GM18505 (cell line): Measurements from ENCODE around the gene TRPM8.

Experiments used
- ATAC-seq: cut with Tn5 transposase; IDR thresholded peaks from one replicate; pipeline ENCODE4 v1.9.1; 2021; ENCODE audit not compliant: unreplicated experiment
- POLR2A ChIP-seq: IDR thresholded peaks from 4 replicates; pipeline ENCODE4 v1.6.1; 2011; ENCODE audit warnings: borderline replicate concordance; ENCODE audit not compliant: insufficient read depth, insufficient read length; ENCODE audit errors: extremely low read depth

TRPM8 gene

DNA sequence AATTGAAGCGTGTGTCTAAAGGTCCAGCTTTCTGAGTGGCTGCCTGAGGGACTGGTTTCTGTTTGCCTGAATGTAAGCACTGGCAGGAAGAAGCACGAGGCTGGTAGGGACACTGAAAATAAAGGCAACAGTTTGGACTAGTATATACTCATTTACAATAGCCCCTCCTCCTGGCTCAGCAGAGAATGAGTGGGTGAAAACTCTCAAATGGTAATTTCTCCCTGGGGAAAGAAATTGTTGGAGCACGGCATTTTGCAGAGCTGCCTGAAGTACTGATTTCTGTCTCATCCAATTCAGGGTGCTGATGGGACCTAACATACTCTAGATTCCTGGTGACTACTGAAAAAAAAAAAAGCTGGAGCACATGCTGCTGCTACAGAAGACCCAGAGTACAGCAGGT, 116.0 kb downstream of the TRPM8 start:
- no peak for ATAC-seq
- TF ChIP-seq POLR2A = no peak

- TF ChIP-seq POLR2A = no peak
- no peak for ATAC-seq
These were observed 116.7 kb downstream of the TRPM8 start for GRCh38 chr2:234033885-234034284.

- no peak for TF ChIP-seq POLR2A
- ATAC-seq = no peak
These were observed 121.1 kb downstream of the TRPM8 start for GRCh38 chr2:234038076-234038802.

- ATAC-seq = no peak
- no peak for TF ChIP-seq POLR2A
These were observed 127.0 kb downstream of the TRPM8 start for GRCh38 chr2:234044157-234044556.

DNA sequence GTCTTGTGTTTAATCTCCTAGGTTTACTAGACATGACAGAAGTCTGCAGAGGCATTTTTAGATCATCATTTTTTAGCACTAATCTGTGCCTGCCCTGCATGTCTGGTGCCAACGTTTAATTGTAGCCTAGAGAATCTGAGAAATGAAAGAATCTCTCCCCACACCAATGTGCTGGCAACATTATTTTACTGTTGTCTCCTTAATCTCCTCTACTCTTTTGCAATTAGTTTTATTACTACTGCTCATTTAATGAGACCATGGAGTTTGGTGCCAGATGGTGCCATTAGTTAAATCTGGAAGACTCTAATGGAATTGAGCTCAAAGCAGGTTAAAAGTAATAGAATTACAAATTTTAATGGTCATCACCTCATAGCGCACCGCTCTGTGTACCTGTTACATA, 129.3 kb downstream of the TRPM8 start:
- TF ChIP-seq POLR2A = no peak
- ATAC-seq = no peak

DNA sequence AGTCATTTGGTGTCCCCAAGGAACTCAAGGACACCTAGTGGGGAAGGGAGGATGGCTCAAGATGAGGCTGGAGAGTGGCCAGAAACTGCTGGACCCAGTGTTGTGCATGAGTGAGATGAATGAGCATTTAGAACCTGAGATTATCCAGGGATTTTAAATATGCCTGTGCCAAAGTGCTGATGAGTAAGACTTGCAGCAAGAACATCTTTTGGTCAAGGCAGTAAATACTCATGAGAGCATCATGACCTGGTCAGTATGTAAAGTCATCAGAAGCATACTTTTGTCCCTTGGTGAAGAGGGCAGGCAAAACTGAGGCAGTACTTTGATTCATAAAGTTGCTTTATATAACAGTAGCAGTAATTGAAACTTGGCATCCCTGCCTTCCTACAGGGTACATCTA, 130.2 kb downstream of the TRPM8 start:
- TF ChIP-seq POLR2A = no peak
- no peak for ATAC-seq

- no peak for TF ChIP-seq POLR2A
- ATAC-seq = no peak
These were observed 130.9 kb downstream of the TRPM8 start for GRCh38 chr2:234048049-234048448.

DNA sequence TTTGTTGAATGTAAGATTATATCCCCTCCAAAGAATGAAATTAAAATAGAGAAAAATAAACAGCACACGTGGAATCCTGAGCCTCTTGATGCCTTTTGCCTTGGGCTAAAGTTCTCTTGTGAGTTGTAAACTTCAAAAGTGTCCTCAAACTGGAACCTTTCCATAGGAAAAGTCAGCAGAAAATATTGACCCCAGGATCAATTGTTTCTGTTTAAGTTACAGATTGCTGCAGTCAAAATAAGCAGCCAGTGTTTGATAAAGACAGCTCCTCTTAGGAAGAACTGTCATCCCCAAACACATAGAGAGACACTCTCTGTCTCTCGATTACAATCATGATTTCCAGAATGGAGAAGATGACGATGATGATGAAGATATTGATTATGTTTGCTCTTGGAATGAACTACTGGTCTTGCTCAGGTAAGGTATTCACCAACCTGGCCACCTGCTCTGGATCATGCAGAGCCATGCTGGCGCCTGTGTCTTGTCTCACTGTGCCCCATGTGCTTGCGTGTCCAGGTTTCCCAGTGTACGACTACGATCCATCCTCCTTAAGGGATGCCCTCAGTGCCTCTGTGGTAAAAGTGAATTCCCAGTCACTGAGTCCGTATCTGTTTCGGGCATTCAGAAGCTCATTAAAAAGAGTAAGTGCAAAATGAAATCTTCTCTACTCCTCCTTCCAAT, 133.4 kb downstream of the TRPM8 start, which contains the start of gene SPP2:
TSS of gene SPP2 (plus strand) at position 248 of the 681 bp plus-strand sequence. CDS start at position 333, 85 bp downstream.
- no peak for ATAC-seq
- no peak for TF ChIP-seq POLR2A

DNA sequence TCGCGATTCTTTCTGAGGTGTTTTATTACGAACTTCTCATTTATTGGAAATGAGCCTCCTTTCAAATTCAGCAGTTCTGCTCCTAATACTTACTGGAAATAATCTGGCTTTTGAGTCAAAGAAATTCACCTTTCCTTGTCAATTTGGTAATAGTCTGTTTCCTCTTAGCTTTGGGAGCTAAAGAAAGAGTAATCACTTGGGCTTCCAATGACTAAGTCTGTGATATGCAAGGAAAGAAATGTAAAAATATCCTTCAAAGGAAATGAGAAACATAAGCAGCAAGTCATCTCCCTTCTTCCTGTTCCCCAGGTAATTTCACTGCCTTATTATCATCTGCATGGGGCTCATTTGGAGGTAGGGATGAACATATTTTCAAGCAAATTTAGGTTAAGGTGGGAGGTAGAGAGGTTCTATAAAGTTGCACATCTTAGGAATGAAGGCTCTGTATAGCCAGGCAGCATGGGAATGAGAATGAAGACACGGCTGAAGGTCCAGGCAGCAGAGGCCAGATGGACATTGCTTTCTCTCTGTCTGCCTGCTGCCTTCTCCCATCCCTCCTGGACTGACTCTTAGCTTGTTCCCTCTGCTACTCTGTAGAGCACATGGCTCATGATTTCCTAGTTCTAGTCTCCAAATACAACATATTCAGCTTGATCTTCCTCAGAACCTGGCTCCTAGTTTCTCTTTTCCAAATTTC, 134.3 kb downstream of the TRPM8 start:
- TF ChIP-seq POLR2A = no peak
- ATAC-seq = no peak

DNA sequence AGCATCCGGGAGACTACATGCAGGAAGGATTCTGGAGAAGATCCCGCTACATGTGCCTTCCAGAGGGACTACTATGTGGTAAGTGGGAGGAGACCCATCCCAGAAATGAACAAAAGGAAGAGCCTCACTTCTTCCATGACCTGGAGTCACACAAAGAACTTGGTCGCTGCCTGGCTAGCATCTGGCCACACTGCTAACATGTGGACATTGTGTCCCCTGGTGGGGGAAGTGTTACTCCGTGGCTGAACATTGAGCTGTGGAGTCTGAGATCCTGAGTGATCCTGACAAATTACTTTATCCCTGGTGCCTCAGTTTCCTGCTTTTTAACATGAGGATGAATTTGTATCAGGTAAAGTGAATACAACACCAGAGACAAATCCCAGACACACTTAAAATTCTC, 141.7 kb downstream of the TRPM8 start:
- TF ChIP-seq POLR2A = no peak
- ATAC-seq = no peak

- no peak for TF ChIP-seq POLR2A
- no peak for ATAC-seq
These were observed 143.1 kb downstream of the TRPM8 start for GRCh38 chr2:234060236-234060635.

DNA sequence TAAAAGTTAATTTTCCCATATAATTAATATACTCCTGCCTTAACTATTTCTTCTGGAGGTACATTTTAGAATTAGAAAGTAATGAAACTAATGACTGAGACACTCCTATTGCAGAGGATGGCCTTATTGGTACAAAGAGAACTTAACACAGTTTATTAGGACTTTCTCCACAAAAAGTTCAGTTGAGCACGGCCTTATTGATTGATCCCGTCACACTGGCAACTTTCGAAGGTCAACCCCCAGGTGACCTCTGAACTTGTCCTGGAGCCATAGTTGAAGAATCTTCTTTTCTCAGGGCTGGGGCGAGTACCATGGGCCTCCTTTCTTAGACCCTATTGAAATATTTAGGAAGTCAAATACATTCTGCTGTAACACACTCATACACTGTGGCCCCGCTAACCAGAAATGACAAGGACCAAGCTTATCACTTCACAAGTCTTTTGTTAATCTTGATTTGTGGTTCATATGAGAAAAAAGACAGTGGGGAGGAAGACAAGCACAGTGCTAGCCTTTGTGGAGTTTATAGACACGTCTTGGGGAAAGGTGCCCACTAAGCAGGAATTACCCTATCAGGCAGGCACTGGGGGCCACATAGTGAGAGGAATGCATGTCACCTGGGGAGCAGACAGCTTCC, 144.6 kb downstream of the TRPM8 start:
- ATAC-seq = no peak
- no peak for TF ChIP-seq POLR2A

- no peak for ATAC-seq
- no peak for TF ChIP-seq POLR2A
These were observed 149.4 kb downstream of the TRPM8 start for GRCh38 chr2:234066587-234066986.
